LNCAP (cell line): ENCODE measurements around the gene XRN2.

Source experiments
- CTCF ChIP-seq: fragments of 450-650 bp; IDR thresholded peaks from 2 replicates; pipeline ENCODE4 v1.5.1; 2017; ENCODE audit warnings: mild to moderate bottlenecking

XRN2 gene

GRCh38 chr20:21355981-21356380 lies 52.9 kb downstream of the XRN2 start:
- TF ChIP-seq CTCF, result no peak

- TF ChIP-seq CTCF, result no peak
Observed at GRCh38 chr20:21356386-21356785, 53.3 kb downstream of the XRN2 start.

- no peak for TF ChIP-seq CTCF
Observed at GRCh38 chr20:21357844-21358243, 54.7 kb downstream of the XRN2 start.

- TF ChIP-seq CTCF, result no peak
Observed at GRCh38 chr20:21358737-21359136, 55.6 kb downstream of the XRN2 start.

- no peak for TF ChIP-seq CTCF
Observed at GRCh38 chr20:21360705-21361104, 57.6 kb downstream of the XRN2 start.

- TF ChIP-seq CTCF, result no peak
Observed at GRCh38 chr20:21361266-21361665, 58.1 kb downstream of the XRN2 start.

GRCh38 chr20:21364413-21364812 lies 61.3 kb downstream of the XRN2 start:
- TF ChIP-seq CTCF, result no peak

- no peak for TF ChIP-seq CTCF
Observed at GRCh38 chr20:21365771-21366170, 62.6 kb downstream of the XRN2 start.
